ENCODE measurements around the gene DUS4L.

The DUS4L gene

DNA sequence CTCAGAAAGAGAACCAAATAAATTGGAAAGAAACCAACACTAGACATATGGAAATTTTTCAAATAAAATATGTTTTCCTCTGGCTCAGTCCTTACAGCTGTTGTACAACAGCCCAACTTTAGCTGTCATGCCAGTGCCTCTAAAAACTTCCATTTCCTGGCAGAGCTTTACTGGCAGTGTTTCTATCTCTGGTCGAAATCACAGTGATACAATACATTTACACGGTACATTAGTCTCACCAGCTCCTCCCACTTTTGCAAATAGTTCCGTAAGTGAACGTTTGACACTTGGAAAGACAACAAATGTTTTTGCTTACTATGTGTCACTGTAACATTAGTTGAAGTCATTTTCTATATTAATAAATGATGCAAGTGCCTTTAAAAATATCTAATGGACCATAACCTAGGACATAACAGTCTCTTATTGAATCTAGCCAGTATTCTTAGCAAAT is 46.1 kb downstream of the DUS4L start:
- no peaks in the 10 kb centered on the region for H3K4me1 ChIP-seq (ENCODE audit: control insufficient read depth in 2 of 2, insufficient read depth in 1 of 2, low read depth in 1 of 2, low read length in 2 of 2)
- no peak overlapping the region for H2AK5ac ChIP-seq (ENCODE audit: low read depth, low read length)
- no peak overlapping the region for H3K18ac ChIP-seq (ENCODE audit: low read length)
- no peak overlapping the region for H3K14ac ChIP-seq (ENCODE audit: low read length)
- no CpG with 5 or more reads among the region's 4 CpGs for WGBS, 2 donors (ENCODE audit: extremely low coverage in 2 of 2, insufficient read length in 2 of 2, insufficient replicate concordance in 1 of 2)
- H3K23ac ChIP-seq (ENCODE audit: low read depth, low read length, poor library complexity) = no peak overlapping the region
- no peak overlapping the region for H4K91ac ChIP-seq (ENCODE audit: low read depth, low read length, poor library complexity)
- no peak overlapping the region for H2BK12ac ChIP-seq (ENCODE audit: low read length)
- no peak overlapping the region for H2BK15ac ChIP-seq (ENCODE audit: low read length)
- H2BK120ac ChIP-seq (ENCODE audit: low read depth, low read length) = no peak overlapping the region
- H3K4me2 ChIP-seq (ENCODE audit: insufficient read depth, low read length, poor library complexity, severe bottlenecking) = no peak overlapping the region
- no peaks in the 10 kb centered on the region for H3K27me3 ChIP-seq (ENCODE audit: control insufficient read depth in 3 of 3, insufficient read depth in 3 of 3, low read depth in 1 of 3, low read length in 3 of 3)
- no peak for DNase-seq (ENCODE audit: low spot score)
- H3K9ac ChIP-seq (ENCODE audit: low read depth, low read length, poor library complexity) = no peak overlapping the region
- no peak overlapping the region for H3K27ac ChIP-seq (replicated peaks; ENCODE audit: low read length)
- H2AFZ ChIP-seq (ENCODE audit: low read length) = no peak overlapping the region
- no peak overlapping the region for H3K4me3 ChIP-seq (ENCODE audit: low read length in 2 of 2)
- no peaks in the 10 kb centered on the region for H3K79me1 ChIP-seq (ENCODE audit: low read depth, low read length)
- H3K4ac ChIP-seq (ENCODE audit: low read length) = no peak overlapping the region
- H3K9me3 ChIP-seq (replicated peaks in 1 of 2; ENCODE audit: control insufficient read depth in 2 of 2, insufficient read depth in 1 of 2, low read depth in 1 of 2, low read length in 2 of 2) = no peaks in the 10 kb centered on the region
- H4K8ac ChIP-seq (ENCODE audit: low read depth, low read length) = no peak overlapping the region
- H2BK5ac ChIP-seq (ENCODE audit: low read length) = no peak overlapping the region
- H3K36me3 ChIP-seq (replicated peaks in 1 of 2; ENCODE audit: control insufficient read depth in 2 of 2, insufficient read depth in 2 of 2, low read length in 2 of 2) = peaks cover 2 to 38% of the 10 kb centered on the region in 2 donors

DNA sequence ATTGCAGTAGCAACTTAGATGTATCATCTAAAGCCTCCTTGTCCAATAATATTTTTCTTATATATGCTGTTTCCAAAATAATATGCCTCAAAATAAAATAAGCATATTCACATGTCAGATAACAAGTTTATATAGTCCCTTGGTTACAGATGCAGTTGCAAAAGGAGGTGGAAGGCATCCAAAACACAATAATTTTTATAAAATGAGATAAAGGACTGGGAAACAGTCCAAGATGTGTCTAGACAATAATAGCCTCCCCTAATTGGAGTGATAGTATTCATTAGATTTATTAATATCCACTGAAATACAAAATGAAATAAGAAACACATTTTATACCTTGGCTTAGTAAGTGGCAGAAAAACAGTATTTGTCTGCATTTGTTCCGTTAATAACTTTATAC is 46.6 kb downstream of the DUS4L start:
- Histone ChIP-seq H2BK5ac (ENCODE audit: low read length) (no peak overlapping the region), H3K18ac (ENCODE audit: low read length) (no peak overlapping the region), H2AFZ (ENCODE audit: low read length) (no peak overlapping the region), H3K36me3 (replicated peaks in 1 of 2; ENCODE audit: control insufficient read depth in 2 of 2, insufficient read depth in 2 of 2, low read length in 2 of 2) (peaks cover 2 to 38% of the 10 kb centered on the region in 2 donors), H3K79me1 (ENCODE audit: low read depth, low read length) (no peaks in the 10 kb centered on the region), H4K8ac (ENCODE audit: low read depth, low read length) (no peak overlapping the region), H2BK12ac (ENCODE audit: low read length) (no peak overlapping the region), H2BK15ac (ENCODE audit: low read length) (no peak overlapping the region), H3K4me3 (ENCODE audit: low read length in 2 of 2) (no peak overlapping the region), H3K4me1 (ENCODE audit: control insufficient read depth in 2 of 2, insufficient read depth in 1 of 2, low read depth in 1 of 2, low read length in 2 of 2) (no peaks in the 10 kb centered on the region), H3K23ac (ENCODE audit: low read depth, low read length, poor library complexity) (no peak overlapping the region), H3K4me2 (ENCODE audit: insufficient read depth, low read length, poor library complexity, severe bottlenecking) (no peak overlapping the region), H3K14ac (ENCODE audit: low read length) (no peak overlapping the region), H3K27ac (replicated peaks; ENCODE audit: low read length) (no peak overlapping the region), H3K9me3 (replicated peaks in 1 of 2; ENCODE audit: control insufficient read depth in 2 of 2, insufficient read depth in 1 of 2, low read depth in 1 of 2, low read length in 2 of 2) (no peaks in the 10 kb centered on the region), H3K27me3 (ENCODE audit: control insufficient read depth in 3 of 3, insufficient read depth in 3 of 3, low read depth in 1 of 3, low read length in 3 of 3) (no peaks in the 10 kb centered on the region), H2BK120ac (ENCODE audit: low read depth, low read length) (no peak overlapping the region), H2AK5ac (ENCODE audit: low read depth, low read length) (no peak overlapping the region), H3K9ac (ENCODE audit: low read depth, low read length, poor library complexity) (no peak overlapping the region), H3K4ac (ENCODE audit: low read length) (no peak overlapping the region), H4K91ac (ENCODE audit: low read depth, low read length, poor library complexity) (no peak overlapping the region)
- WGBS, 2 donors (ENCODE audit: extremely low coverage in 2 of 2, insufficient read length in 2 of 2, insufficient replicate concordance in 1 of 2) = no CpG with 5 or more reads among the region's 1 CpG
- DNase-seq (ENCODE audit: low spot score) = no peak

DNA sequence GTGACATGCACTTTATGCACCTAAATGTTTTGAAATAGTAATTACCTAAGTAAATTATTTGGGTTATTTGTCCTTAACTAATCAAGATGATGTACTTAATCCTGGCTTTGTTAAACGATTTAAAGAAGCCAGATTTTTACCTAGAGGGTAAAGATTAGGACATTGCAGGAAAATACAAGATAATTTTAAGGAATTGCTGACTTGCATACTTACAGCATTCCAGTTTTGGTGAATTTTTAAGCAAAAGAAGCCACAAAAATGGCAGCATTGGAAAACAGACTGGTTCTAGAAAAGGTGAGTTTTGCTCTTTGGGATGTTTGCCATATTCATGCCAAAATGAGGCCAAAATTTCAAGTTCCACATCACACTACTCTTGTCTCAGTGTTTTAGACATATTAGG is 49.7 kb downstream of the DUS4L start:
- Histone ChIP-seq H2AK5ac (ENCODE audit: low read depth, low read length) (no peak overlapping the region), H3K4ac (ENCODE audit: low read length) (no peak overlapping the region), H3K23ac (ENCODE audit: low read depth, low read length, poor library complexity) (no peak overlapping the region), H3K18ac (ENCODE audit: low read length) (no peak overlapping the region), H3K9me3 (replicated peaks in 1 of 2; ENCODE audit: control insufficient read depth in 2 of 2, insufficient read depth in 1 of 2, low read depth in 1 of 2, low read length in 2 of 2) (no peaks in the 10 kb centered on the region), H2BK12ac (ENCODE audit: low read length) (no peak overlapping the region), H3K36me3 (replicated peaks in 1 of 2; ENCODE audit: control insufficient read depth in 2 of 2, insufficient read depth in 2 of 2, low read length in 2 of 2) (peaks cover 2 to 53% of the 10 kb centered on the region in 2 donors), H3K79me1 (ENCODE audit: low read depth, low read length) (no peaks in the 10 kb centered on the region), H3K4me3 (ENCODE audit: low read length in 2 of 2) (no peak overlapping the region), H2BK120ac (ENCODE audit: low read depth, low read length) (no peak overlapping the region), H4K8ac (ENCODE audit: low read depth, low read length) (no peak overlapping the region), H2AFZ (ENCODE audit: low read length) (no peak overlapping the region), H2BK15ac (ENCODE audit: low read length) (no peak overlapping the region), H3K14ac (ENCODE audit: low read length) (no peak overlapping the region), H4K91ac (ENCODE audit: low read depth, low read length, poor library complexity) (no peak overlapping the region), H3K4me1 (ENCODE audit: control insufficient read depth in 2 of 2, insufficient read depth in 1 of 2, low read depth in 1 of 2, low read length in 2 of 2) (no peaks in the 10 kb centered on the region), H3K4me2 (ENCODE audit: insufficient read depth, low read length, poor library complexity, severe bottlenecking) (no peak overlapping the region), H3K27me3 (ENCODE audit: control insufficient read depth in 3 of 3, insufficient read depth in 3 of 3, low read depth in 1 of 3, low read length in 3 of 3) (no peaks in the 10 kb centered on the region), H3K27ac (replicated peaks; ENCODE audit: low read length) (no peak overlapping the region), H2BK5ac (ENCODE audit: low read length) (no peak overlapping the region), H3K9ac (ENCODE audit: low read depth, low read length, poor library complexity) (no peak overlapping the region)
- no peak for DNase-seq (ENCODE audit: low spot score)
- no CpG with 5 or more reads among the region's 1 CpG for WGBS, 2 donors (ENCODE audit: extremely low coverage in 2 of 2, insufficient read length in 2 of 2, insufficient replicate concordance in 1 of 2)

DNA sequence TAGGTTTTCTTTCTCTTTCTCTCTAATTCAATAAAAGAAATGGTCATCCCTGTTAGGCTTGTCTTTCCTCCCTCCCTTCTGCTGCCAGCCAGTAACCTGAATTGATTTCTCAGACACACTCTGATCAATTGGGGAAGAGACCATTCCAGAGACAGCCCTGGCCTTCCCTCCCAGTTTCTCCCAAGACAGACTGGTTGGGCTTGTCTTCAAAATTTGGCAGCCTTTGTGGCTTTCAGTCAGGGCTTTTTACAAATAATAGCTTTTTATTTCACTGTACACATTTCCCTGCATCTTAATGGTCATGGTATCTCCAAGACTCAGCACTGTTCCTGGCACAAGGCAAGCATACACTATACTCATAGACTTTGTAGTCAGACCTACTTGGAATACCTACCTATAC is 50.2 kb downstream of the DUS4L start:
- Histone ChIP-seq H2AK5ac (ENCODE audit: low read depth, low read length) (no peak overlapping the region), H4K91ac (ENCODE audit: low read depth, low read length, poor library complexity) (no peak overlapping the region), H2AFZ (ENCODE audit: low read length) (no peak overlapping the region), H3K79me1 (ENCODE audit: low read depth, low read length) (no peaks in the 10 kb centered on the region), H3K4me2 (ENCODE audit: insufficient read depth, low read length, poor library complexity, severe bottlenecking) (no peak overlapping the region), H3K36me3 (replicated peaks in 1 of 2; ENCODE audit: control insufficient read depth in 2 of 2, insufficient read depth in 2 of 2, low read length in 2 of 2) (peaks cover 2 to 52% of the 10 kb centered on the region in 2 donors), H3K27ac (replicated peaks; ENCODE audit: low read length) (no peak overlapping the region), H3K4me1 (ENCODE audit: control insufficient read depth in 2 of 2, insufficient read depth in 1 of 2, low read depth in 1 of 2, low read length in 2 of 2) (no peaks in the 10 kb centered on the region), H3K9ac (ENCODE audit: low read depth, low read length, poor library complexity) (no peak overlapping the region), H3K14ac (ENCODE audit: low read length) (no peak overlapping the region), H2BK120ac (ENCODE audit: low read depth, low read length) (no peak overlapping the region), H3K23ac (ENCODE audit: low read depth, low read length, poor library complexity) (no peak overlapping the region), H2BK5ac (ENCODE audit: low read length) (no peak overlapping the region), H3K4ac (ENCODE audit: low read length) (no peak overlapping the region), H3K18ac (ENCODE audit: low read length) (no peak overlapping the region), H3K4me3 (ENCODE audit: low read length in 2 of 2) (no peak overlapping the region), H3K9me3 (replicated peaks in 1 of 2; ENCODE audit: control insufficient read depth in 2 of 2, insufficient read depth in 1 of 2, low read depth in 1 of 2, low read length in 2 of 2) (no peaks in the 10 kb centered on the region), H3K27me3 (ENCODE audit: control insufficient read depth in 3 of 3, insufficient read depth in 3 of 3, low read depth in 1 of 3, low read length in 3 of 3) (no peaks in the 10 kb centered on the region), H2BK12ac (ENCODE audit: low read length) (no peak overlapping the region), H4K8ac (ENCODE audit: low read depth, low read length) (no peak overlapping the region), H2BK15ac (ENCODE audit: low read length) (no peak overlapping the region)
- no peak for DNase-seq (ENCODE audit: low spot score)
